ENCODE measurements around the gene PLXDC2. TPM values are rescaled to one million over a fixed set of nuclear protein-coding genes. Genes with fewer than 3 reads are reported as not detected.

PLXDC2 gene
- total RNA-seq, 1 donor from 2014 or later, result 73.1 TPM

DNA sequence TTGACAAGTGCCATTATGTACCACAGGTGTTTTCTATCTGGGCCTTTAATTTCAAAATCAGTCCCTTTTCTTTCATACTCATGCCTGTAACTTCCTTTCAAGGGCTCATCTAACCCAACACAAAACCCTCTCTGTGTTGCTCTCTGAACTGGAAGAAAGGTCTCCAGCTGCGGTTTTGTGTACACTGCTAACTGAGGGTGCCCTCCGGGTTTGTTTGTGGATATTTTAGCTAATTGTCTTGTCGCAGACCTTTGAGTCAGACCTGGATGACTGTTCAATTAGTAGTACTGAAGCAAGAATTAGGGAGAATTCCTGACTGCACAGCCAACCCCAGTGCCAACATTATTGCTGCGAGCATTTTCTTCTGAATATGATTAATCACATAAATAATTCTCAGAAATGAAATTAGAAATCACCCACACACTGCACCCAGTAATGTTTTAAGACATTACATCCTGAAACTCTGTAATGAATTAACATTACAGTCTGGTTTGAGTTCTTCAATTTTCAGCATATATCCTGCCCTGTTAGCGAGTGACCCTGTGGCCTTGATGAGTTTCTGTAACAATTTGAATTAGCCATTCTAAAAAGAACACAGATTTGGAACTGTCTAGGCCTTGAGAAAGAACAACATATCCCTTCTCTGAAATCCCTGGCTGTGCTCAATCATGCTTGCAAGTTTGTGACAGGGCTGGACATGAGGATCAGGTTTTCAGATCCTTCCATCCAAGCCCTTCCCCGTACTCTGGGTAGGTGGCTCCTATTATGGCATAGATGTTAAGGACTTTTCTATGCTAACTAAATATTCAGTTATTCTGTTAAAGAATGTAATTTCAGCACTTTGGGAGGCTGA lies 460.1 kb downstream of the PLXDC2 start:
- Mint-ChIP-seq H3K27ac (ENCODE audit: unreplicated experiment) (no peak overlapping the region), H3K4me1 (ENCODE audit: unreplicated experiment) (peaks cover 3% of the 10 kb centered on the region), H3K9me3 (ENCODE audit: unreplicated experiment) (no peaks in the 10 kb centered on the region), H3K36me3 (ENCODE audit: low read depth, unreplicated experiment) (peaks cover 6% of the 10 kb centered on the region), H3K4me3 (ENCODE audit: unreplicated experiment) (no peak overlapping the region), H3K27me3 (ENCODE audit: unreplicated experiment) (peaks cover 2% of the 10 kb centered on the region)
- TF ChIP-seq, protein P1, sequence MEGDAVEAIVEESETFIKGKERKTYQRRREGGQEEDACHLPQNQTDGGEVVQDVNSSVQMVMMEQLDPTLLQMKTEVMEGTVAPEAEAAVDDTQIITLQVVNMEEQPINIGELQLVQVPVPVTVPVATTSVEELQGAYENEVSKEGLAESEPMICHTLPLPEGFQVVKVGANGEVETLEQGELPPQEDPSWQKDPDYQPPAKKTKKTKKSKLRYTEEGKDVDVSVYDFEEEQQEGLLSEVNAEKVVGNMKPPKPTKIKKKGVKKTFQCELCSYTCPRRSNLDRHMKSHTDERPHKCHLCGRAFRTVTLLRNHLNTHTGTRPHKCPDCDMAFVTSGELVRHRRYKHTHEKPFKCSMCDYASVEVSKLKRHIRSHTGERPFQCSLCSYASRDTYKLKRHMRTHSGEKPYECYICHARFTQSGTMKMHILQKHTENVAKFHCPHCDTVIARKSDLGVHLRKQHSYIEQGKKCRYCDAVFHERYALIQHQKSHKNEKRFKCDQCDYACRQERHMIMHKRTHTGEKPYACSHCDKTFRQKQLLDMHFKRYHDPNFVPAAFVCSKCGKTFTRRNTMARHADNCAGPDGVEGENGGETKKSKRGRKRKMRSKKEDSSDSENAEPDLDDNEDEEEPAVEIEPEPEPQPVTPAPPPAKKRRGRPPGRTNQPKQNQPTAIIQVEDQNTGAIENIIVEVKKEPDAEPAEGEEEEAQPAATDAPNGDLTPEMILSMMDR (IDR thresholded peaks at IDR 0.05; ENCODE audit: unreplicated experiment), result no peak
- DNase-seq (ENCODE audit: low spot score), result no peak

DNA sequence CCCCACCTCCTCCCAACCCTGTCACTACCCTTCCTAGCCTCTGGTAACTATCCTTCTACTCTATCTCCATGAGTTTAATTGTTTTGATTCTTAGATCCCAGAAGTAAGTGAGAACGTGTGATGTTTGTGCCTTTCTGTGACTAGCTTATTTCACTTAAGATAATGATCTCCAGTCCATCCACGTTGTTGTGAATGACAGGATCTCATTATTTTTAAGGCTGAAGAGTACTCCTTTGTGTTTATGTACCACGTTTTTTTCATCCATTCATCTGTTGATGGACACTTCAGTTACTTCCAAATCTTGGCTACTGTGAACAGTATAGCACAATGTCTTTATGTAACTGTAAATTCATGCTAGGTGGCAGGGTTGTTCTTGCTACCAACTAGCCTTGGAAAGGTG lies 461.6 kb downstream of the PLXDC2 start:
- DNase-seq (ENCODE audit: low spot score), result no peak
- Mint-ChIP-seq H3K4me1 (ENCODE audit: unreplicated experiment) (no peaks in the 10 kb centered on the region), H3K9me3 (ENCODE audit: unreplicated experiment) (no peaks in the 10 kb centered on the region), H3K27ac (ENCODE audit: unreplicated experiment) (no peak overlapping the region), H3K27me3 (ENCODE audit: unreplicated experiment) (no peaks in the 10 kb centered on the region), H3K36me3 (ENCODE audit: low read depth, unreplicated experiment) (peaks cover 6% of the 10 kb centered on the region), H3K4me3 (ENCODE audit: unreplicated experiment) (no peak overlapping the region)
- TF ChIP-seq, protein P1 (IDR thresholded peaks at IDR 0.05; ENCODE audit: unreplicated experiment), result no peak

GRCh38 chr10:20281579-20281978 lies 465.3 kb downstream of the PLXDC2 start:
- Mint-ChIP-seq H3K27ac (ENCODE audit: unreplicated experiment) (no peak overlapping the region), H3K4me1 (ENCODE audit: unreplicated experiment) (no peaks in the 10 kb centered on the region), H3K27me3 (ENCODE audit: unreplicated experiment) (peaks cover 1% of the 10 kb centered on the region), H3K9me3 (ENCODE audit: unreplicated experiment) (no peaks in the 10 kb centered on the region), H3K4me3 (ENCODE audit: unreplicated experiment) (no peak overlapping the region), H3K36me3 (ENCODE audit: low read depth, unreplicated experiment) (peaks cover 6% of the 10 kb centered on the region)
- no peak for DNase-seq (ENCODE audit: low spot score)
- TF ChIP-seq, protein P1 (IDR thresholded peaks at IDR 0.05; ENCODE audit: unreplicated experiment), result no peak

GRCh38 chr10:20287586-20287985 lies 471.4 kb downstream of the PLXDC2 start:
- H3K9me3 Mint-ChIP-seq (ENCODE audit: unreplicated experiment), result no peaks in the 10 kb centered on the region
- no peaks in the 10 kb centered on the region for H3K36me3 Mint-ChIP-seq (ENCODE audit: low read depth, unreplicated experiment)
- TF ChIP-seq, protein P1 (IDR thresholded peaks at IDR 0.05; ENCODE audit: unreplicated experiment), result no peak
- no peaks in the 10 kb centered on the region for H3K4me1 Mint-ChIP-seq (ENCODE audit: unreplicated experiment)
- no peak for DNase-seq (ENCODE audit: low spot score)
- no peak overlapping the region for H3K4me3 Mint-ChIP-seq (ENCODE audit: unreplicated experiment)
- H3K27ac Mint-ChIP-seq (ENCODE audit: unreplicated experiment), result no peak overlapping the region
- peaks cover 4% of the 10 kb centered on the region for H3K27me3 Mint-ChIP-seq (ENCODE audit: unreplicated experiment)

GRCh38 chr10:20288060-20288459 lies 471.8 kb downstream of the PLXDC2 start:
- DNase-seq (ENCODE audit: low spot score), result no peak
- Mint-ChIP-seq H3K9me3 (ENCODE audit: unreplicated experiment) (no peaks in the 10 kb centered on the region), H3K4me1 (ENCODE audit: unreplicated experiment) (no peaks in the 10 kb centered on the region), H3K36me3 (ENCODE audit: low read depth, unreplicated experiment) (no peaks in the 10 kb centered on the region), H3K27ac (ENCODE audit: unreplicated experiment) (no peak overlapping the region), H3K4me3 (ENCODE audit: unreplicated experiment) (no peak overlapping the region), H3K27me3 (ENCODE audit: unreplicated experiment) (peaks cover 4% of the 10 kb centered on the region)
- TF ChIP-seq, protein P1 (IDR thresholded peaks at IDR 0.05; ENCODE audit: unreplicated experiment), result no peak

All from endothelial cell (in vitro differentiated cells).